Measurements from ENCODE around the gene TSR2.
A peak's percentile ranks its signal among the peaks of the same experiment; 100 is the strongest.

TSR2 gene

GRCh38 chrX:54439960-54440871, at the start of gene TSR2:
Gene TSR2 (plus strand): TSS chrX:54440404. CDS start chrX:54440422, 18 bp downstream.
- peak; percentile 77 for DNase-seq

GRCh38 chrX:54397113-54397512, 43.1 kb upstream of the TSR2 start:
- no peak for DNase-seq

GRCh38 chrX:54407266-54407665, 32.9 kb upstream of the TSR2 start:
- DNase-seq, result no peak

GRCh38 chrX:54411732-54412131, 28.5 kb upstream of the TSR2 start:
- no peak for DNase-seq

- DNase-seq, result peak; percentile 83
These were observed 26.5 kb upstream of the TSR2 start for GRCh38 chrX:54413753-54414152.

- DNase-seq, result peak; percentile 79
These were observed 24.5 kb upstream of the TSR2 start for GRCh38 chrX:54415534-54416350.

- no peak for DNase-seq
These were observed 23.2 kb upstream of the TSR2 start for GRCh38 chrX:54416965-54417364.

GRCh38 chrX:54419559-54420302, 20.5 kb upstream of the TSR2 start:
- DNase-seq, result no peak

- no peak for DNase-seq
These were observed 18.0 kb upstream of the TSR2 start for GRCh38 chrX:54422168-54422567.

- no peak for DNase-seq
These were observed 16.9 kb upstream of the TSR2 start for GRCh38 chrX:54423161-54423888.

- DNase-seq, result no peak
These were observed 12.3 kb upstream of the TSR2 start for GRCh38 chrX:54427837-54428424.

- no peak for DNase-seq
These were observed 9.7 kb upstream of the TSR2 start for GRCh38 chrX:54430519-54430918.

- no peak for DNase-seq
These were observed 5.1 kb upstream of the TSR2 start for GRCh38 chrX:54435121-54435520.

GRCh38 chrX:54442790-54443189, 2.6 kb downstream of the TSR2 start:
- DNase-seq, result no peak

GRCh38 chrX:54444752-54445151, 4.5 kb downstream of the TSR2 start:
- DNase-seq, result no peak

GRCh38 chrX:54446084-54446483, 5.9 kb downstream of the TSR2 start:
- no peak for DNase-seq

GRCh38 chrX:54447461-54447860, 7.3 kb downstream of the TSR2 start:
- DNase-seq, result no peak

GRCh38 chrX:54449929-54450328, 9.7 kb downstream of the TSR2 start:
- no peak for DNase-seq

- DNase-seq, result no peak
These were observed 12.7 kb downstream of the TSR2 start for GRCh38 chrX:54452920-54453319.

GRCh38 chrX:54470054-54470760, 30.0 kb downstream of the TSR2 start:
- DNase-seq, result no peak

Measured in MV-4-11 (cell line).